A549 (cell line): Measurements from ENCODE around the gene COPB2. TPM values are rescaled to one million over a fixed set of nuclear protein-coding genes. Genes with fewer than 3 reads are reported as not detected.
A peak's percentile ranks its signal among the peaks of the same experiment; 100 is the strongest.

Experiments
- ATAC-seq, 2 experiments: fragments of 200-7000 bp in 1 of 2; fragments of >200 bp in 1 of 2; cut with Nextera tagmentation in 1 of 2; cut with Tn5 transposase in 1 of 2; 3 replicates each; pipeline versions ENCODE4 v1.8.0 to v1.9.1; 2018 to 2020; ENCODE audit warnings: mild to moderate bottlenecking in 1 of 2, moderate library complexity in 1 of 2
- CTCF ChIA-PET: fragments of 300-600 bp; sonication (Branson Sonifier 250); formaldehyde crosslinking; extraction: SDS; loops from one replicate; lab custom pipeline; 2021; ENCODE audit warnings: antibody characterized with exemption, inconsistent platforms; lab: Yijun Ruan, JAX
- POLR2A ChIA-PET: fragments of 350-600 bp; formaldehyde crosslinking; extraction: SDS; loops from one replicate; lab custom pipeline; 2021; ENCODE audit warnings: antibody characterized with exemption, inconsistent platforms; lab: Yijun Ruan, JAX
- DNase-seq, 2 experiments: peaks; one replicate each; pipeline versions ENCODE4 v3.0.0 to v3.0.0-alpha.2; 2011 to 2016; ENCODE audit warnings: low read depth in 1 of 2, low spot score in 1 of 2
- FAIRE-seq: peaks from 2 replicates; lab custom pipeline; 2011; peaks lifted over from hg19 to GRCh38; lab: Jason Lieb, UNC
- H3K27ac ChIP-seq, 2 experiments: fragments of >200 bp; sonication (Bioruptor Twin); formaldehyde crosslinking; 3 replicates each; pipeline ENCODE4 v1.5.1; 2016 to 2017
- H3K4me1 ChIP-seq: fragments of >200 bp; sonication (Bioruptor Twin); formaldehyde crosslinking; 3 replicates; pipeline ENCODE4 v1.6.1; 2016
- H3K4me2 ChIP-seq: fragments of >200 bp; sonication (Bioruptor Twin); formaldehyde crosslinking; 3 replicates; pipeline ENCODE4 v1.6.1; 2016
- H3K4me3 ChIP-seq: fragments of >200 bp; sonication (Bioruptor Twin); formaldehyde crosslinking; 3 replicates; pipeline ENCODE4 v1.5.1; 2016
- H3K9me3 ChIP-seq: fragments of >200 bp; sonication (Bioruptor Twin); formaldehyde crosslinking; 3 replicates; pipeline ENCODE4 v1.6.1; 2016
- CTCF ChIP-seq: fragments of >200 bp; sonication (Bioruptor Twin); formaldehyde crosslinking; IDR thresholded peaks from 3 replicates; pipeline ENCODE4 v1.5.1; 2016
- E2F6 ChIP-seq: IDR thresholded peaks from 2 replicates; pipeline ENCODE4 v1.6.1; 2012; ENCODE audit warnings: low read depth, borderline replicate concordance
- ELK1 ChIP-seq: fragments of 150-350 bp; IDR thresholded peaks from 2 replicates; pipeline ENCODE4 v1.6.1; 2014; ENCODE audit warnings: low read depth, mild to moderate bottlenecking, low read length
- FOSL2 ChIP-seq, 2 experiments: fragments of 450-650 bp in 1 of 2; fragments of >200 bp in 1 of 2; sonication (Bioruptor Twin) in 1 of 2; formaldehyde crosslinking; IDR thresholded peaks; 2 replicates each; pipeline versions ENCODE4 v1.5.0 to v1.6.1; 2016 to 2020; ENCODE audit warnings: mild to moderate bottlenecking in 1 of 2, moderate library complexity in 1 of 2
- HDAC2 ChIP-seq: fragments of 200-600 bp; sonication (generic); IDR thresholded peaks from 2 replicates; pipeline ENCODE4 v1.6.1; 2016
- MAX ChIP-seq: IDR thresholded peaks from 2 replicates; pipeline ENCODE4 v1.6.1; 2012
- MYC ChIP-seq: IDR thresholded peaks from 2 replicates; pipeline ENCODE4 v1.6.1; 2012; ENCODE audit warnings: mild to moderate bottlenecking, inconsistent platforms, low read length, improper control_type of control experiment, borderline replicate concordance
- NFE2L2 ChIP-seq: fragments of 150-350 bp; conservative IDR thresholded peaks from 2 replicates; pipeline ENCODE4 v1.6.1; 2014; ENCODE audit warnings: low read length
- NPAS2 ChIP-seq: fragments of 250-450 bp; sonication (Bioruptor Pico); IDR thresholded peaks from 2 replicates; pipeline ENCODE4 v1.8.0; 2022; ENCODE audit warnings: mild to moderate bottlenecking, moderate library complexity, borderline replicate concordance
- NR3C1 ChIP-seq: fragments of >200 bp; sonication (Bioruptor Twin); formaldehyde crosslinking; IDR thresholded peaks from 3 replicates; pipeline ENCODE4 v1.6.1; 2017
- PHF8 ChIP-seq: fragments of 200-600 bp; sonication (generic); IDR thresholded peaks from 2 replicates; pipeline ENCODE4 v1.6.1; 2016; ENCODE audit warnings: low read depth, mild to moderate bottlenecking, antibody characterized with exemption, moderate library complexity, borderline replicate concordance
- POLR2AphosphoS2 ChIP-seq: conservative IDR thresholded peaks from 2 replicates; pipeline ENCODE4 v1.6.1; 2012; ENCODE audit warnings: low read length, improper control_type of control experiment, inconsistent platforms
- REST ChIP-seq: fragments of 200-600 bp; sonication (generic); IDR thresholded peaks from 2 replicates; pipeline ENCODE4 v1.6.1; 2016; ENCODE audit warnings: antibody characterized with exemption, mild to moderate bottlenecking, moderate library complexity
- SREBF2 ChIP-seq: fragments of 450-650 bp; IDR thresholded peaks from 2 replicates; pipeline ENCODE4 v1.6.1; 2014; ENCODE audit warnings: mild to moderate bottlenecking, moderate library complexity
- TP53 ChIP-seq: fragments of 250-450 bp; sonication (Bioruptor Pico); IDR thresholded peaks from 2 replicates; pipeline ENCODE4 v1.5.0; 2021; ENCODE audit warnings: mild to moderate bottlenecking, moderate library complexity
- ZC3H11A ChIP-seq: fragments of 450-650 bp; IDR thresholded peaks from 2 replicates; pipeline ENCODE4 v1.6.1; 2014; ENCODE audit warnings: antibody characterized with exemption, mild to moderate bottlenecking
- ZSCAN20 ChIP-seq: fragments of 250-450 bp; sonication (Bioruptor Pico); IDR thresholded peaks from 2 replicates; pipeline ENCODE4 v1.8.0; 2022; ENCODE audit warnings: mild to moderate bottlenecking, moderate library complexity
- WGBS: methylation state at CpG from one replicate; pipeline ENCODE4 v1.1.6; 2017; ENCODE audit errors: missing lambda C conversion rate; 5-methylcytosine and 5-hydroxymethylcytosine counted together
- polyA plus RNA-seq, 4 experiments: library from polyadenylated mRNA; depleted of rRNA in 3 of 4; stranded (reverse); fragments of >200 nt; fragmentation: RNase III in 1 of 4; extraction: RNeasy Plus Mini Kit Qiagen cat#74134 plus additional on column Dnase treatment in 1 of 4; gene quantifications; 2 replicates in 3 of 4; 3 replicates in 1 of 4; pipeline ENCODE4 v1.2.3, GENCODE V29; 2011 to 2017

COPB2 gene
- polyA plus RNA-seq, 2 of the 4 experiments (the other 2 are of a cell fraction) = 109 to 124 TPM

GRCh38 chr3:139311557-139311956 is 77.9 kb downstream of the COPB2 start (continued):
- no peak for TF ChIP-seq E2F6

GRCh38 chr3:139310474-139310933 is 78.9 kb downstream of the COPB2 start:
- ATAC-seq (peak in 1 of 2 experiments; percentile 38; a peak in 2 of 6 replicates), FAIRE-seq (no peak), DNase-seq (peak in 1 of 2 experiments; percentile 32)
- ChIA-PET CTCF (interaction anchor here (1.1 to 5.2 kb wide), 4 partner anchors 9 to 198 kb away, joined by 3 to 26 read pairs (median 4); no protein-coding TSS in a partner anchor), POLR2A (interaction anchor here (1.3 kb wide), 1 partner anchor 8 kb away, joined by 3 read pairs; no protein-coding TSS in a partner anchor)
- 51% methylated on average over 8 of the region's 8 CpGs for WGBS
- H3K27ac ChIP-seq = peak overlapping the region; percentile 88 to 92
- peaks cover 59% of the 10 kb centered on the region for H3K4me1 ChIP-seq
- TF ChIP-seq REST (no peak), MAX (no peak), ZC3H11A (no peak), ZSCAN20 (CRISPR knock-in tag) (no peak), TP53 (CRISPR knock-in tag) (no peak), CTCF (no peak), HDAC2 (no peak), POLR2AphosphoS2 (no peak), MYC (no peak), FOSL2 (IDR thresholded peaks at IDR 0.05) (no peak), FOSL2 (CRISPR knock-in tag; IDR thresholded peaks at IDR 0.05) (no peak), ELK1 (no peak), E2F6 (no peak), NFE2L2 (no peak), PHF8 (no peak), SREBF2 (no peak), NR3C1 (no peak), NPAS2 (CRISPR knock-in tag) (no peak)
- peak overlapping the region; percentile 72 for H3K4me2 ChIP-seq
- H3K9me3 ChIP-seq = no peaks in the 10 kb centered on the region
- H3K4me3 ChIP-seq = no peak overlapping the region
